GM18870 (cell line): Measurements from ENCODE around the gene TRPM3.

Experiments used
- ATAC-seq: cut with Tn5 transposase; IDR thresholded peaks from one replicate; pipeline ENCODE4 v1.9.1; 2021; ENCODE audit warnings: moderate library complexity; ENCODE audit not compliant: unreplicated experiment

The TRPM3 gene

DNA sequence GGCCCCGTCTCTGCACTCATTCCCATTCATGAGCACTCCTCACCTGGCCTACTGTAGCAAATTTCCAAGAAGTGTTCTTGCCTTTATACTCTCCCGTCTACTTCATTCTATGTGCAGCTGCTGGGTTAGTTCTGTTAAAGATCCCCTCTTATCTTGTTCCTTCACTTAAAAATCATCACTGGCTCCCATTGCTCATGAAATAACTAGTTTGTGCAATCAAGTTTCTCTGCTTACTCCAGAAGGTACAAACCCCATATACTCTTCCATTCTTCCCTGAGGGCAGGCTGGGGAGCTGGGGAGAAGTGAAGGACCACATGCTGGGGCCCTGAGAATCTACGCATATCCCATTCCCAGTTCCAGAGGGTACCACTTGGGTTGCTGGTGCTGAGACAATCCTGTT lies 622.6 kb downstream of the TRPM3 start:
- no peak for ATAC-seq

DNA sequence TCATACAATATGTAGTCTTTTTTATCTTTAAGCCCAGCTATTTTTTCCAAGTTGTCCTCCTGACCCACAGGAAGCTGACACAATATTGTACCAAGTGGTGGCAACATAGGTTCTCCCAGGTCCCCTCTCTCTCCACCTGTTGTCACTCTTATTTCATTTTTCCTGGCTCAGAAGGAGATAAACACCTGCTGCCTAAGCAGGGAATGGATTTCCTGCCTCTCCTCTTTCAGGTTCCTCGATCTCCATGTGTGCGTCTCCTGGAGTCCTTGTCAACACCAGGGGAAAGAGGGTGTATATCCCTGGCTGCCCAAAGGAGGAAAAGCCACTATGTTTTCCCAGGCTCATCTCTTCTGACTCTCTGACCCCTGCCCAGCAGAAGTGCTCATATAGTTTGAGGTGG lies 625.2 kb downstream of the TRPM3 start:
- ATAC-seq, result no peak

DNA sequence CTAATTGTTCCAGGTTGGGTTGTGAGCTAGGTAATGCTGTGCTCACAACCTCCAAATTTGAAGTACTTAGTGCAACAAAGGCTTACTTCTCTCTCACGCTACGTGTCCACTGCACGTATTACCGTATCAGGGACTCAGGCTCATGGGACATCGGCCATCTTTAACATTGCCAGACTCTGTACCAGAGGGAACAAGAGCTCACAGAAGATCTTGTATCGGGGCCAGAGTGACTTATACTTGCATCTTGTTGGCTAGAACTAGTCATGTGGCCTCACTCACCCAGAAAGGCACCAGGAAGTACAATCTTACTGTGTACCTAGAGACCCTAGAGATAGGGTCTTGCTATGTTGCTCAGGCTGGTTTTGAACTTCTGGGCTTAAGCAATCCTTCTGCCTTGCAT lies 625.9 kb downstream of the TRPM3 start:
- no peak for ATAC-seq

DNA sequence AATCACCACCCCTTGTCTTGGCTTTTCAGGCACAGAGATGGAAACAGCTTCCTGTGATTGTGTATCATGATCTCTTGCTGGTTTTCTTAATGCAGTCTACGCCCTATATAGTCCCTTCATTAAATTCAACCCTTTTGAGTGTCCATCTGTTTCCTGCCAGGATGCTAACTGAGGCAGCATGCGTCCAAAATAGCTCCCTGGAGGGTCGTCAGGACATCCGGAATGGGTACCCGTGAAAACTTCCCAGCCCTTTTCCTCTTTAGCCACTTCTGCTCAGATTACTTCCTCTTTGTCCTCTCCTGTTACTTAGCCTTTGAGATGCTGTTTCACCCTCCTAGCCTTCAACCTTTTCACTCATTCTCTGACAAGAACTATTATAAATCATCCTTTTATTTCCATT lies 627.2 kb downstream of the TRPM3 start:
- no peak for ATAC-seq

DNA sequence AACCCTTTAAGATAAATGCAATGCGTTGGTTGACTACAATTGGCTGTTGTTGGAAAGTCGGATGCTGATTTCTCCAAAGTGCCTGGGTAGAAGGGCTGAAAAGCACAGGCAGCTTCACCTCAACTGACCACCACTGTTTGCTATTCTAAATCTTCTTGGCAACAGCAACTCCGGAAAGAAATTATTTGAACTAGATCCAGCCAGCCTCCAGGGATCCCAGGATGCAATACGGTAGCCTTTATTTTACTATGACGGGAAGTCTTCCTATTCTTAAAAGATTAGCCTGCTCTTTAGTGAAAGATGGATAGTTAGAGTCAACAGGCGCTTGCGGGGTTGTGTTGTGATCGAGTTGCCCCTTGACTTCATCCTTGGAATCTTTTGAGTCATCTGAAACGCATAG lies 628.4 kb downstream of the TRPM3 start:
- no peak for ATAC-seq

DNA sequence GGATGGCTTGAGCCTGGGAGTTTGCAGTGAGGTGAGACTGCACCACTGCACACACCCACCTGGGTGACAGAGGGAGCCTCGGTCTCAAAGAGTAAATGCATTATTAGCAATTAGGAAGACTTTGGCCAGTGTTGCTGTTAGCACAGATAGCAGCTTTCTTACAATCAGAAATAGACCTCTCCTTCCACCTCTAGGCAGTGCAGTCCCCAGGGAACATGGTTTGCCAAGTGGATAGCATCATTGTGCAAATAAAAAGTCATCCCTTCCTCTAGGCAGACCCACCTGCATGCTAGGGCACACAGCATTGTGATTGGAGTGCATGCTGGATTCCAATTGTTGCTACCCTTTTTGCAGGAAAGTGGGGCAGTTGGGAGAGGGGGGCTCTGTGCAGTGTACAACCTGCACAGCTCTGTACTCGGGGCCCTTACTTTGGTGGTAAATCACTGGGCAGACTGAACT lies 629.1 kb downstream of the TRPM3 start:
- ATAC-seq, result no peak

DNA sequence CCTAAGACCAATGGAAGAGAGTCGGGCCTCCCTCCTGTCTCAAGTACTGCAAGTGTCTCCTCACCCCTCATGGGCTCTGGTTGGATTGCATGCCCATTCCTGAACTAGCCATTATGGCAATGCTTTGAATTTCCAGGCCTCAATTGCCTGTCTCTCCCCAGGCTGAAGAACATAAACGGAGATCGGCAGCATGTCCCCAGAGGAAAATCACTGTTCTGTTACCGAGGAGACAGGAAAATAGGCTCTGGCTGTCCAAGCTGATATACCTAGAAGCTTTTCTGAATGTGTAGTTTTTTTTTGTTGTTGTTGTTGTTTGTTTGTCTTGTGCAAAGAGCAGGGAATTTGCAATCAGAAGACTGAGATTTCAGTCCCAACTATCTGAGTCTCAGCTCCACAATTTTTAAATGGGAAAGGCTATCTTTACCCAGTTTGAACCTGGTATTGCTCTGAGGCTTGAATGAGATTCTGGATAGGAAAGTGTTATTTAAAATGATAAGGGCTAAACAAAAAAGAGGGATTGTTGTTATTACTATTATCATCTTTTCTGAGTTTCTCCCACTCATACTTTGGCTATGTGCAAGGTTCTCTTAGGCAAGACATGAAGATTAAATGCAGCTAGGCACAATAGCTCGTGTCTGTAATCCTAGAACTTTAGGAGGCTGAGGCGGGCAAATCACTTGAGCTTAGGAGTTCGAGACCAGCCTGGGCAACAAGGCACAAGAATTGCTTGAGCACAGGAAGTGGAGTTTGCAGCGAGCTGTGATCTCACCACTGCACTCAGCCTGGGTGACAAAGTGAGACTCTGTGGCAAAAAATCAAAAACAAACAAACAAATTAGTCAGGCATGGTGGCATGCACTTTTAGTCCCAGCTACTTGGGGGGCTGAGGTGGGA lies 629.7 kb downstream of the TRPM3 start:
- no peak for ATAC-seq

DNA sequence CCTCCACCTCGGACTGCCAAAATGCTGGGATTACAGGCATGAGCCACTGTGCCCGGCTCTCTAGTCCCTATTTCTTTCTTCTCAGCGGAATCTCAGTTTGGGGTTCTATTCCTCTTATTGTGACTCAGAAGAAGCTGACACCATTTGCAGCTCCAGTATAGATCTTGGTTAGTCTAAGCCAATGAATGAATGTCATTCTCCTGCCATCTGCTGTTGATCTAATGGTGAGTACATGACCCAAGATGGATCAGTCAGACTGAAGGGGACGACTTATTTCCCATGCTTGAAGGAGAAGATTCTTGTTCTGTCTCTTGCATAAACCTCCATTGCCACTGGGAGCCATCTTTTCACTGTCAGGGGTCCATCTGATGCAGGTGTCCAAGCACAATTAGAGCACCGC lies 630.9 kb downstream of the TRPM3 start:
- no peak for ATAC-seq

DNA sequence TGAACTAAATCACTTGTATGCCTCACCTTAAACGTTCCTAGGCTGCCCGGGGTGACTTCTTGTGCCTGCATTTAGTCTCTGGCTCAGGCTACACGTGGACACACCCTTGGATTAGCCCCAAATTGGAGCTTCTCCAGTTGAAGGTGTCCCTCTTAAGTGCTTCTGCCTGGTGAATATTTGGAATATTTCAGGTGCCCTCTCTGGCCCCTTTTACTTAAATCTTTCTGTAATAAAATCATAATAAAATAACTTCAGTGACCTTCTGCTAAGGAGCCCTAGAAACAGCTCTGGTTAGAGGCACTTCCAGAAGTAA lies 632.7 kb downstream of the TRPM3 start:
- no peak for ATAC-seq

DNA sequence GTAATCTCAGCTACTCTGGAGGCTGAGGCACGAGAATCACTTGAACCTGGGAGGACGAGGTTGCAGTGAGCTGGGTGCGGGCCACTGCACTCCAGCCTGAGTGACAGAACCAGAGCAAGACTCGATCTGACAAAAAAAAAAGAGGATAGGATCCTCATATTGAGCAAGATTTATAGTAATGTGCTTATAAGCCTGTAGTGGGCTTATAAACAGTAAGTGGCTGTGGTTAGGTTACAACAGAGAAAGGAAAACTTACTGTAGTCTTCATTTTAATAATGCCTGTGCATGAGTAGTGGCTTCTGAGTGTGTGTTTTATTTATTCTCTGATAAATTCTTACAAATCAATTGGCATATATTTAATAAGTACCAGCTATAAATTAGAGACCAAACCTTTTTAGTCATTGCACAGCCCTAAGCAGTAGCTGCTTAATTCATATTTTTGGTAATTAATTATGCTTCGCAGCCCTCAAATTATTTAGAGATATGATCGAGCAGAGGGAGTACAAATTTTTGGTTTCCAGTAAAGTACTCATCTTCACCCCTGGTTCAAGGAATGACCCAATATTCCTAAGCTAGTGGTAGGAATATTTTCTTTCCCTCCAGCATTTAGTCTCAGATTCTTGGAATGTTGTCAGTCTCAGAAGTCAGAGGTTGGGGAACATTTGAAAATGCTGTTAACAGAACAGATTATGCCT lies 633.2 kb downstream of the TRPM3 start:
- ATAC-seq, result no peak

DNA sequence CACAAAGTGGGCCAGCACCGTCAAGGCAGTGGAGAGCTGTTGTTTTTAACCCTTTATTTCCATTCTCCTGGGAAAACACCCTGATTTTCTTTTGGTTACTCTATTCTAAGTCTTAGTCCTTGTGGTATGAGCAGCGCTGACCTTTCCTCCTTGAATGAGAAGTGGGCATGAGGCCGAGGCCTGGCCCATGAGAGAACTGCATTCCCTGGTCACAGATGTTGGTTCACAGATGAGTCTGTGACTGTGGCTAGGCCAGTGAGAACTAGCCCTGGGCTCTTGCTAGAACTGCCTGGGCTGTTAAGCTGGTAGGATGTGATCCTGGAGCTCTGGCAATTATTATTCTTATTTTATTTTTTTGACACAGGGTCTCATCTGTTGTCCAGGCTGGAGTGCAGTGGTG lies 635.3 kb downstream of the TRPM3 start:
- ATAC-seq, result no peak

DNA sequence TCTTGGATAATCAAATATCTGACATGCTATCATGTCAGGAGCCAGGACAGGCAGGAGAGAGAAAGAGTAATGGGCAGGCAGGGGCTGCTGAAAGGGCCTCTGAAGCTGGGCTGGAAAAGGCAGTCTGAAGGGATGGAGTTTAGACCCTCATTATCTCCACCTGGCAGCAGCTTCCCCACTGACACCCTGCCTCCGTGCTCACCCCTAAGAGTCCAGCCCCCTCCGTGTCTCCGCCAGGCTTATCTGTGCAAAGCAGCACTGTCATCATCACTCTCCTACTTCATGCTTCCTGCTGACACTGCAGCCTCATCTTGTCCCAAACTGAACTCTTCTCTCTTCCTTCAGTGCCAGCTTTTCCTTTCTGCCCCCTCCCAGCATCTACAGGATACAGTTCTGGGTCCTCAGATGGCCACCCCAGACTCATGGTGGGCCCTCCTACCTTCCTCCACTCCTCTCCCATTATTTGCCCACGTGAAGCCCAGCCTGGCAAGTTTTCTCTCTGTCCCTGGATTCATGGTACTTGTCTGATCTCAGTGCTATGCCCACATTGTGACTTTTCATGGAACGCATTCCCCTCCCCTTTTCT lies 636.1 kb downstream of the TRPM3 start:
- no peak for ATAC-seq

DNA sequence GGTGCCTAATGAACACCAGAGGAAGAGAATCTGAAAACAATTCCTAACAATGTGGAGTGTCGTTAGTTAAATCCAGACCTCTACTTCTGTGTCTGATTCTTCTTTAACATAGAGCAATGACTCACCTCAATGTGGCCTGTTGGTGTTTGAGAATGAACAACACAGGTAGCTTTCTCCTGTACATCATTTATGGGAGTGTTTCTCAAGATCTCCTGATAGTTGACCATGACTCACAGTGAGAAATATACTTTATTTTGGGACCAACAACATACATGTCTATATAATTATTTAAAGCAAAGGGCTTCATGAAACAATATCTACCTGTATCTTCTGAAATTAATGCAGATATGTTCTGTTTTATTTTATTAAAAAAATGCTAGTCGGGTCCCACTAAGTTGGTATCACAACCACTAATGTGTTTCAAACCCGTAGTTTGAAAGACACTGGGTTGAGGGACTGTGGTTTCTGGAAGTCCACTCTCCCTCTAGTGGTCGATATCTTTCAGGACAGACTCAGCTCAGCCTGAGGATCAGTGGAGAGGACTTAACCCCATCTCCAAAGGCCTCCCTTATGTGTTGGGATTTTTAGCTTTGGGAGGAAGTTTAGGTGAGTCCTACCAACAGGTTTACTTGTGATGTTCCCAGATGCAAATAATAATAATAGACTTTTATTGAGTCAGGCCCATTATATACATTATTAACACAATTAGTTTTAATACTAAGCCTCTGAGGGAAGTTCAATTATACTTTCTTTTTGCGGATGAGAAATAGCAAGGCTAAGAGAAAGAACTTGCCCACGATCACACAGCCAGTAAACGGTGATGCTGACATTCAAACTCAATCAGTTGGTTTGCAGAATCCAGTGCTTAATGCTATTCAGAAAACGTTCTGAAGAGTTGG lies 636.9 kb downstream of the TRPM3 start:
- ATAC-seq, result no peak

DNA sequence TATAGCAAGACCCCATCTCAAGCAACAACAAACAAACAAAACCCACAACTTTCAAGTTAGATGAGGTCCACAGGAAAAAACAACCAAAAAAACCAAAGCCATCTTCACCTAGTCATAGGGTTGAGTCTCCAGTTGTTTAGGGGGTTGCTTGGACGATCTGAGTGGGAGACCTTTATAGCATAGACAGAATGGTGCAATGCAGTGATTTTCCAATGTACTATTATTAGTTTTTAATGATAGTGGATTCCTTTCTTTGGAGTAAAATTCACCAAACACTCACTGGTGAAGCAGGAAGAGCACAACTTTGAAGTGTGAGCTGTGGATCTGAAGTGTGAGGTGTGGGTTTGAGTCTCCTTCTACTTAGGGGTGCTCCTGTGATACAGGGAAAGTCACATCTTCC lies 640.0 kb downstream of the TRPM3 start:
- no peak for ATAC-seq

DNA sequence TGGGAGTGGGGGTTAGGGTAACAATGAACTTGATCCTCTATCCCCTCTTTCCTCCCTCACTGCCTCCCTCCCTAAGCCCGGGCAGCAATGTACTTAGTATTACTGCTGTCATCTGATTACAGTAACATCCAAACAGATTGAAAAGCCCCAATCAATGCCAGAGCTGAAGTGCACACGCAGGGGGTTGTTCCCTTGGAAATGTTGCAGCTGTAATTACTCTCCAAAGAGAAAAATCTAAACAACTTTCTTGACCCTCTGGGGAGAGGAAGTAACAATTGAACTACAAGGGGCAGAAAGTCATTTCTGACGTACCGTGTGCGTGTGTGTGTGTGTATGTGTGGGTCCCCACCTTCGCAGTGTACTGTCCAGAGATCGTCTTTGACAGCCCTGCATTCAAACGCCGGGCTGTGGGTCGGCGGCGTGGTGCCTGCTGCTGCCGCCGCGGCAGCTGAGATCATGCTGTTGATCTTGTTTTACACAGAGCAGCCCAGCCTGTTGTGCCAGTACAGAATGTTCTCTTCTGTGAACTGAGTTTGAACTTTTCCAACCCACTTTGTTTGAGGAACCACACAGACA lies 640.9 kb downstream of the TRPM3 start:
- no peak for ATAC-seq

DNA sequence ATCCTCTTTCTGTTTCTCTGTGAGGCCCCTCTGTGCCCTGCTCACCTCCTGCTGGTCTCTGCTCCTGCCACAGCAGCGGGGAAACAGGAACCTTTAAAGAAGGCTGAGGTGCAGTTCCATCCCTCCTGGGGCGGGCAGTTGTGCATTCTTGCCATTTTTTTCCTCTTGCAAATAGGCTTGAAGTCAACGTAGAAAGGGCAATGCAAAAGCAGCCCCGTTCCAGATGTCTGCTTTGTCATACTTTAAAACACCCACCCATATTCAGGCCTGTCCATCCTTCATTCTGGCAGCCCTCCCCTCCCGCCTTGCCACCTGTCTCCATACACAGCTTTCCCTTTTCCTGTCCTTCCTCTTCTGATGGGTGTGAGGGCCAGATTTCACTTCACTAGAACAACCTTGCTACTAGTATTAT lies 641.5 kb downstream of the TRPM3 start:
- no peak for ATAC-seq
